ENCODE data around the gene PPM1E. TPM values are rescaled to one million over a fixed set of nuclear protein-coding genes. Genes with fewer than 3 reads are reported as not detected.

Gene PPM1E
- total RNA-seq, 4 donors from 2014 or later = 0.19 to 0.48 (median 0.46) TPM; not detected in 1

GRCh38 chr17:58802188-58802587 is 46.5 kb downstream of the PPM1E start:
- DNase-seq (ENCODE audit: low spot score) = no peak
- ATAC-seq (ENCODE audit: low FRiP score) = no peak
- TF ChIP-seq CTCF (IDR thresholded peaks at IDR 0.05) = no peak

- DNase-seq (ENCODE audit: low spot score) (no peak), ATAC-seq (ENCODE audit: low FRiP score) (no peak)
- no peak for TF ChIP-seq CTCF (IDR thresholded peaks at IDR 0.05)
Observed at GRCh38 chr17:58806046-58806445, 50.4 kb downstream of the PPM1E start.

GRCh38 chr17:58808609-58809563 is 53.2 kb downstream of the PPM1E start:
- ATAC-seq (ENCODE audit: low FRiP score) (no peak), DNase-seq (ENCODE audit: low spot score) (no peak)
- no peak for TF ChIP-seq CTCF (IDR thresholded peaks at IDR 0.05)

- ATAC-seq (ENCODE audit: low FRiP score) = no peak
- DNase-seq (ENCODE audit: low spot score) = no peak
- no peak for TF ChIP-seq CTCF (IDR thresholded peaks at IDR 0.05)
Observed at GRCh38 chr17:58809564-58809936, 53.9 kb downstream of the PPM1E start.

- ATAC-seq (ENCODE audit: low FRiP score) (no peak), DNase-seq (ENCODE audit: low spot score) (no peak)
- TF ChIP-seq CTCF (IDR thresholded peaks at IDR 0.05) = no peak
Observed at GRCh38 chr17:58811290-58811689, 55.6 kb downstream of the PPM1E start.

GRCh38 chr17:58813712-58814111 is 58.1 kb downstream of the PPM1E start:
- DNase-seq (ENCODE audit: low spot score) (no peak), ATAC-seq (ENCODE audit: low FRiP score) (no peak)
- TF ChIP-seq CTCF (IDR thresholded peaks at IDR 0.05) = no peak

GRCh38 chr17:58818654-58819053 is 63.0 kb downstream of the PPM1E start:
- no peak for TF ChIP-seq CTCF (IDR thresholded peaks at IDR 0.05)
- ATAC-seq (ENCODE audit: low FRiP score) (no peak), DNase-seq (ENCODE audit: low spot score) (no peak)
